Measurements from ENCODE around the gene NSMCE1.

DNA sequence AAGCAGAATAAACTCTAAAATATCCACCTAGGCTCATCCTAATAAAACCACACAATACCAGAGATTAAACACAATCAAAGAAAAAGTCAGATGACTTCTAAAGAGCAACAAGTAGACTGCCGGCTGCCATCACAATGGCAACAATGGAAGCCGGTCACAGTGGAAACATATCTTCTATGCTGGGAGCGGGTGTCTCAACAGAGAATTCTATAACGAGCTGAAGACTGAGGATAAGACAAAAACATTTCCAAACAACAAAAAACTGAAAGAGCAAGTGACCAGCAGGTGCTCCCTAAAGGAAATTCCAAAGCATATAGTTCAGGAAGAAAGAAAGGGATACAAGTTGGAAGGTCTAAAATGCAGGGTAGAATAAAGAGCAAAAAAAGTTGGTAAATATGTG is 8.9 kb downstream of the NSMCE1 start:
- TF ChIP-seq, protein P1, sequence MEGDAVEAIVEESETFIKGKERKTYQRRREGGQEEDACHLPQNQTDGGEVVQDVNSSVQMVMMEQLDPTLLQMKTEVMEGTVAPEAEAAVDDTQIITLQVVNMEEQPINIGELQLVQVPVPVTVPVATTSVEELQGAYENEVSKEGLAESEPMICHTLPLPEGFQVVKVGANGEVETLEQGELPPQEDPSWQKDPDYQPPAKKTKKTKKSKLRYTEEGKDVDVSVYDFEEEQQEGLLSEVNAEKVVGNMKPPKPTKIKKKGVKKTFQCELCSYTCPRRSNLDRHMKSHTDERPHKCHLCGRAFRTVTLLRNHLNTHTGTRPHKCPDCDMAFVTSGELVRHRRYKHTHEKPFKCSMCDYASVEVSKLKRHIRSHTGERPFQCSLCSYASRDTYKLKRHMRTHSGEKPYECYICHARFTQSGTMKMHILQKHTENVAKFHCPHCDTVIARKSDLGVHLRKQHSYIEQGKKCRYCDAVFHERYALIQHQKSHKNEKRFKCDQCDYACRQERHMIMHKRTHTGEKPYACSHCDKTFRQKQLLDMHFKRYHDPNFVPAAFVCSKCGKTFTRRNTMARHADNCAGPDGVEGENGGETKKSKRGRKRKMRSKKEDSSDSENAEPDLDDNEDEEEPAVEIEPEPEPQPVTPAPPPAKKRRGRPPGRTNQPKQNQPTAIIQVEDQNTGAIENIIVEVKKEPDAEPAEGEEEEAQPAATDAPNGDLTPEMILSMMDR (IDR thresholded peaks at IDR 0.05 in 8 of 11, conservative IDR thresholded peaks at IDR 0.05 in 3 of 11), result no peak
- no peak for TF ChIP-seq POLR2A (IDR thresholded peaks at IDR 0.05)
- TF ChIP-seq POLR2AphosphoS5 (IDR thresholded peaks at IDR 0.05), result no peak

All from spleen (tissue), 7 donors.